ENCODE results near the gene CD4.

Gene CD4

DNA sequence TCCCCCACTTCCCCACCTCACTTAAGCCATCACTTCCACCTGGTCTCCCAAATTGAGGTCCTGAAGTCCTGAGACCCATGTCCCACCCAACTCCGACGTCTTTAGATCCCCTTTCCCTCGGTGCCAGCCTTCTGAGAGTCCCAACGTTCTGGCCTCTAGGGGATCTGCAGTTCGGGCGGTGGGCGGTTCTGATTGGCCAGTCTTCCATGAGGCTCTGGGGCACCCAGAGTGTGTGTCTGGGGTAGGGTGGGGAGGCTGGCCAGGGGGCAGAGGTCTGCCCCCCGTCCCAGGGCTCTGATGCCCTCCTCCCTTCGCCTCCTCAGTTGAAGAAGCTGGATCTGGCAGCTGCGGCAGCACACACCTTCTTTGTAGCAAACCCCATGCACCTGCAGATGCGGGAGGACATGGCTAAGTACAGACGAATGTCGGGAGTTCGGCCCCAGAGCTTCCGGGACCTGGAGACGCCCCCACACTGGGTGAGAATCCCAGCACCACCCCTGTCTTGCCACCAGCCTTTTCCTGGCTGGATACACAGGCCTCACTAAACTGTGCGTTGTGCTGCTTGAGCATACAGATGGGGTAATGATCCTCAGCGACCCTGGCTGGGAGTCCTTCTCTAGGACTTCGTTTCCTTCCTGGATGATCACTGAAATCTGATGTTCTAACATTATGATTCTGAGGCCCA is 40.4 kb downstream of the CD4 start:
- peak; percentile 32 for DNase-seq

DNA sequence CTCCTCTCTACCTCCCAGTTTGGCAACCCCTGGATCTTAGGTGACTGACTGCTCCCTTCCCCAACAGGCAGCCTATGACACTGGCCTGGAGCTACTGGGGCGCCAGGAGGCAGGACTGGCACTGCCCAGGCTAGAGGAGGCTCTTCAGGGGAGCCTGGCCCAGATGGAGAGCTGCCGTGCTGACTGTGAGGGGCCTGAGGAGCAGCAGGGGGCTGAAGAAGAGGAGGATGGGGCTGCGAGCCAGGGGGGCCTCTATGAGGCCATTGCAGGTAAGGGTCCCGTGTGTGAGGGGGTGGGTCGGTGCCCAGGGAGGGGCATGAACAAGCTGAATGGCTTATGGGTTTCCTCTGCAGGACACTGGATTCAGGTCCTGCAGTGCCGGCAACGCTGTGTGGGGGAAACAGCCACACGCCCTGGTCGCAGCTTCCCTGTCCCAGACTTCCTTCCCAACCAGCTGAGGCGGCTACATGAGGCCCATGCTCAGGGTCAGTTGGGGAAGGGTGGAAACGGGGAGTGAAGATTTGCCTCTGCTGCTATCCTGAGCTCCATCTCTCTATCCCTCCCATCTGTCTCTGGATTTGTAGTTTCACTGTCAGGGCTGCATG is 41.1 kb downstream of the CD4 start:
- DNase-seq, result no peak

DNA sequence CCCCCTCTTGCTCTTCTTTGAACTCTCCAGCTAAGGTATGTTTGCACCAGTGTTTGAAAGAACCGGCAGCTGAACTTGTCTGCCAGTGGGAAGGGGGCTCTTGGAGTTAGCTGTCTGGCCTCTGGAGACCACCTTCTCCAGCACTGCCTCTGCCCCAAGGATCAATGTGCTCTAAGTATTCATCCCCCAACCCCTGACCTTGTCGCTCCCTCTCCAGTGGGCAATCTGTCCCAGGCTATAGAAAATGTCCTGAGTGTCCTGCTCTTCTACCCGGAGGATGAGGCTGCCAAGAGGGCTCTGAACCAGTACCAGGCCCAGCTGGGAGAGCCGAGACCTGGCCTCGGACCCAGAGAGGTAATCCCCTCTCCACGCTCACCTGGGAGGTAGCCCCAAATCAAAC is 41.7 kb downstream of the CD4 start:
- DNase-seq, result no peak

DNA sequence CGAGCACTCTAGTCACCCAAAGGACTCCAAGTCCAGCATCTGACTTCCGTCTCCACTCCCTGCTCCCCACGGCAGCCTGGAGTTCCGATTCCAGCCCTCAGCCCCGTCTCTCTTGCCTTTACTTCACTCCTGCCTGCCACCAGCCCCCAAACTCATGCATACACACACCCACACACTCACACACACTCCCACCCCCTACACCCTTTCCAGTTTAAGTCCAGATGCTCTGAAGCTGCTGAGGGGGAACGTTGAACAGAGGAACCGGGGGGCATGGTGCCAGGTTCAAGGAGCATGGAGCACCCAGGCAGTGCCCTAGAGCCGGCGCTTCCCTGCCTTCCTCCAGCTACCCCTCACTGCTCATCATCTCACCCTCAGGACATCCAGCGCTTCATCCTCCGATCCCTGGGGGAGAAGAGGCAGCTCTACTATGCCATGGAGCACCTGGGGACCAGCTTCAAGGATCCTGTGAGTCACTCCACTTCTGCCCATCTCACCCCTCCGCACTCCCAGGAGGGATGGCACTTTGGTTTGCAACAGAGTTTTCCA is 42.2 kb downstream of the CD4 start:
- DNase-seq, result no peak

DNA sequence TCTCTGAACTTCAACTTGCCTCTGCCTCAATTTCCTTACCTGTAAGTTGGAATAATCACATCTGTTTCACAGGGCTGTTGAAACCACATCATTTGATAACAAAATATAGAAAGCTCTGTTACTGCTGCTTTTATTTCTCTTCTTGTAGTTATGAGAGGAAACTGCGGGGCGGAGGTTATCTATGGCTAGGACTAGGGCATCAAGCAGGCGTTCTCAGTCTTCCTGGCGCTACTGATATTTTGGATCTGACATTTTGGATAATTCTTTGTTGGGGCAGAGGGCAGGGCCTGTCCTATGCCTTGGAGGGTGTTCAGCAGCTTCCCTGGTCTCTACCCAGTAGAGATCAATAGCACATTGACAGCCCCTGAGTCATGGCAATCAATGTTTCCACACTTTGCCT is 42.8 kb downstream of the CD4 start:
- no peak for DNase-seq

DNA sequence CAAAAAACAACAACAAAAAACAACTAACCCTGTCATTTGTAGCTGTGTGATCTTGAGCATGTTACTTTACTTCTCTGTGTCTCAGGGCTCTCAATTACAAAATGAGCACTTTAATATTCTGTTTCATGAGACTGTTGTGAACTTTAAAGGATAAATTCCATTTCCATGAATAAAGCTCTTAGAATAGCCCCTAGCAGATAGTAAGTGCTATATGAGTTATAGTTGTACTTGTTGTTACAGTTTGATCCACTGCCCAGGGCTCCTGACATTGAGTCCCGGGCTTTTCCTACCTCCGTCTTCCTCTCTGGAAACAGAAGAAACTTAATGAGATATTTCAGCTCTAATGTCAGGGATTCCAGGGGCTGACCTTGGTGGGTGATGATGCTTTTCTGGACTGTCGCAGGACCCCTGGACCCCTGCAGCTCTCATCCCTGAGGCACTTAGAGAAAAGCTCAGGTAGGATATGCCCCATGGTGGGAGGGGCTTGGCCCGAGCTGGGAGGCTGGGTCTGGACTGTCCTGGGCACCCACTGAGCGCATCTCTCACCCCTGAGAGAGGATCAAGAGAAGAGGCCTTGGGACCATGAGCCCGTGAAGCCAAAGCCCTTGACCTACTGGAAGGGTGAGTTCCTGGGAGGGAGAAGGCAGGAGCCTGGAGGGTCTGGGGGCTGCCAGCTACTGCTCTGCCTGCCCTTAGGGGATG is 44.0 kb downstream of the CD4 start:
- DNase-seq, result no peak

DNA sequence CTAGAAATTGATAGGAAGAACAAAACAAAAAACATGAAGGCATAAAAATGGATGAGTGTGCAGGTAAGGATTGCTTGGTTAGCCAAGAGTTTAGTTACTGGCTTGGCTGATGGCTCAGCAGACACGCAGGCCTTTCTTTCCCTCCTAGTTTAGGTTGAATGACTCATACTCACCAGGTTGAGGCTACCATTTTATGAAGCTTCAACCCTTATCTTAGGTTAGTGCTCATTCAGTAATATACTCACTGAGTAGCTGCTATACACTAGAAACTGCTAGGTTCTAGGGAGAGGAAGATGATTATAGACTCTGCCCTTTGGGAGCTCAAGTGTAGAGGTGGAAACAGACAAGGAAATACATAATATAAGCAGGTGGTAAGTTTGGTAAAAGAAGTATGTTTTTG is 44.9 kb downstream of the CD4 start:
- DNase-seq, result no peak

DNA sequence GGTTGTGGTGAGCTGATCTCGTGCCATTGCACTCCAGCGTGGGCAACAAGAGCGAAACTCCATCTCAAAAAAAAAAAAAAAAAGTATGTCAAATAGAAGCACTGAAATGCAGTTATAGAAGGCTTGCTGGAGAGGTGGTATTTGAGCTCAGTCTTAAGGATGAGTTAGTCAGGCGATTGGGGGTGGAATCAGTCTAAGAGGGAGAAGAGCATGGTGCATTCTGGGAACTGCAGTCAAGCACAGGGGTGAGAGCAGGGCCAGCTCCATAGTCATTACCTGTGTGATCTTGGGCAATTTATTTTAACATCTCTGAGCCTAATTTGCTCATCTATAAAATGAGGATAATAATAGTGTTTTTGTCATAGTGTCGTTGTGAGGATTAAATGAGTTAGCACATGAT is 45.5 kb downstream of the CD4 start:
- no peak for DNase-seq

DNA sequence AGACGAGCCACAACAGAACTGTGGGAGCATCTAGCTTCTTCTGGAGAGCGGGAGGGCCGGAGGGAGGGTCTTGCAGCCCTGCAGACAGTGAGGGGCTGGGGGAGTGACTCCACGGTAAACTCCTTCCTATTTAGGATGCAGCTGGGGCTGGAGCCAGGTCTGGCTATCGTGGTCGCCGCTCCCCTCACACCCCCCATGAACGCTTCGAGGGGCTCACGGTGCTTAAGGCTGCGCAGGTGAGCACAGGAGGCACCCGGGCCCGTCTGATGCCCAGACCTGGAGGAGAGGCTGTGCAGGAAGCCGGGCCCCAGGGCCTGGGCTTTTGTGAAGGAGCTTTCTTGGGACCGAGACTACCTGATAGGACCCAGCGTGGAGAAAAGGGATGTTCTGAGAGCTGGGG is 47.5 kb downstream of the CD4 start:
- no peak for DNase-seq

DNA sequence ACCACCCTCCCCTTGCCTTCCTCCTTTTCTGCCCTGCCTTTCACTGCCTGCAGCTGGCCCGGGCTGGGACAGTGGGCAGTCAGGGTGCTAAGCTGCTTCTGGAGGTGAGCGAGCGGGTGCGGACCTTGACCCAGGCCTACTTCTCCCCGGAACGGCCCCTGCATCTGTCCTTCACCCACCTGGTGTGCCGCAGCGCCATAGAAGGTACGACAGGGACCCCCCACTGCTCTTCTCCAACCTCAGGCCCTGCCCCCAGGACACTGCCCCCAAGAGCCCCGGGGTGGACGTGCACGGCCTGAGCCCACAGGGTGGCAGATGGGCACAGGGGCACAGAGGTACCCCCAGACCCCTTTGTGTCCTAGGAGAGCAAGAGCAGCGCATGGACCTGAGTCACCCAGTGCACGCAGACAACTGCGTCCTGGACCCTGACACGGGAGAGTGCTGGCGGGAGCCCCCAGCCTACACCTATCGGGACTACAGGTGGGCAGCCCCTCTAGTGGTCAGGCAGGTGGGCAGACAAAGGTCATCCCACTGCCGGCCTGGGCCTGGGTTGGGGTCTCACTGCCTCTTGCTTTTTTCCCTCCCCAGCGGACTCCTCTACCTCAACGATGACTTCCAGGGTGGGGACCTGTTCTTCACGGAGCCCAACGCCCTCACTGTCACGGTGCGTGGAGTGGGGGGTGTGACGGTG is 48.2 kb downstream of the CD4 start:
- no peak for DNase-seq

DNA sequence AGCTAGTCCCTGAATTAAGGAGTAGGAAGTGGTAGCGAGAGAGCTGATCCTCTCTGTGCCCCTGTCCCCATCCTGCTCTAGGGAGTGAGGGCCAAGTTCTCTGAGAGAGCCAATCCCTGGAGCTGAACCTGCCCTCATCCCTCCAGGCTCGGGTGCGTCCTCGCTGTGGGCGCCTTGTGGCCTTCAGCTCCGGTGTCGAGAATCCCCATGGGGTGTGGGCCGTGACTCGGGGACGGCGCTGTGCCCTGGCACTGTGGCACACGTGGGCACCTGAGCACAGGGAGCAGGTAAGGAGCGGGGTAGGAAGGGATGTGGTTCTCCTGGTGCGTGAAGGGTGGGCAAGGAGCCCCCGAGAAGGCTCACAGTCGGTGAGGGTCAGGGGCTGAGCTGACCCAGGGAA is 49.5 kb downstream of the CD4 start:
- DNase-seq, result no peak

DNA sequence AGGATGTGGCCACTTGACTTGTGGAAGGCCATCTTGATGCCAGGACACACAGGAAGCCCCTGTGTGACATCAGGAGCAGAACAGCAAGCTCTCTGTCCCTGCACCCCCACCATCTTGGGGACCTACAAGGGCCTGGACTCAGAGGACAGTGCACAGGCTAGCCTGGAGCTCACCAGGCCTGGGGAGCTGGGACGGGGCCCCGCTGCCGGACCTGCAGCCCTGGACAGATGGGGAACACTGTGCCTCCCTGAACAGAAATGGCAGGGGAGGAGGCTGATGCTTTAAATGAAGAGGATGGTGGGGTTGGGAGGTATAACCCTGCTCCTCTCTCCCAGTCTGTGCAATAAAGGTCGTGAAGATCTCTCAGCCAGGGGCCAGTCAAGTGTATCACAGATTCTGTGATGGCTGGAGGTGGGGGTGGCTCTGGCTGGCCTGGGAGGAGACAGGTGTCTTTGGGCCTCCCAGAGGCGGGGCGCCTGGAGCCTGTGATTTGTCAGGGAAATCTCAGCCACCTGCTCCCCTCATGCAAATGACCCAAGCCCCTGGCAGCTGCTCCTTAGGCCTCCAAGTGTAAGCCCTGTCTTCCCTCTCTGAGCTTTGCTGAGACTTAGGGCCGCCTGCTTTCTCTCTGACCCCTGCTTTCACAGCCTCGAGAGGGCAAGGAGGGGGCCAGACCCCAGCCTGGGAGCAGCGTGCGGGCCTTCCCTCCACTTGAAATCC is 50.3 kb downstream of the CD4 start:
- no peak for DNase-seq

DNA sequence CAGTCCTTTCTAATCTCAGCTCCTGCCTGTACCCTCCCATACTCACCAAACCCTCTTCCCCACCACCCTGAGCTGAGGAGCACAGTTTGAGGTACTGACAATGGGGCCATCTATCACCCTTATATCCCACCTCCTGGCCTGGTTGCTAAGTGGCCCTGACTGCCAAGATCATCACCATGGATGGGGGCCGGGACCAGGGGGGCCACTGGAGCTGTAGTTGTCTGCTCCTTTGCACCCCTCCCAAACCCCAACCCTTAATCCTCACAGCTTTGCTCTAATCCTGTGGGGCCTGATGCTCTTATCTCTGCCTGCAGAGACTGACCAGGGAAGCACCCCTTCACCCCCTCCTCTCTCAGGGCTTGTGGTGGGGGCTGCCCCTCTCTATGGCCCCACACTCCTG is 51.0 kb downstream of the CD4 start:
- no peak for DNase-seq

DNA sequence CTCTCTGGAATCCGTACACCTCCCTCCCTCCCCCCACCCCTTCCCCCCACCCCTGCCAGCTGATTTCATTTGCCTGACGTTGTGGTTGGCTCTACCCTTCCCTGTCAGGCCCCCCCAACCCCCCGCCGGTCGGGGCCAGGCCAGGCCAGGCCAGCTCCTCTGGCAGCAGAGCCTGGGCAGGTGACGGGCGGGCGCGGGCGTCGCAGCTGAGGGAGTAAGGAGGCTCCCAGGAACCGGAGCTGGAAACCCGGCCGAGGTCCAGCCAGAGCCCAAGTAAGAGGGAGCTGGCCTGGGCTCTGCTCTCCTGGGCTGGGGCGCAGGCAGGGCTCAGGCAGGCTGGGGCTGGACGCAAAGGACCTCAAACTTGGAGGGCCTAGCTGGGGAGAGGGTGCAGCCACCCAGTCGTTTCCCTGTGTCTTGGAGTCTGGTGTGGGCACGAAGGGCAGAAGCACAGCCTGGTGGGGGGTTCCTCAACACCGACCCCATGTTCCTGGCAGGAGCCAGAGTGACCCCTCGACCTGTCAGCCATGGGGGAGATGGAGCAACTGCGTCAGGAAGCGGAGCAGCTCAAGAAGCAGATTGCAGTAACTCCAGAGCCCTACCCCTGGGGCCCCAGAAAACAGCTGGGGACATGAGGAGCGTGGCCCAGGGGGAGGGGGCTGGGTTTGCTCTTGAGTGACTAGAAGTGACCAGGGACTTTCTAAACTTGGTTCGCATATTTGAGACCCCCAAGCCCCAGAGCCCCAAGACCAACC is 51.6 kb downstream of the CD4 start, which contains the start of gene GNB3:
TSS of gene GNB3 (plus strand) at position 165 of the 755 bp plus-strand sequence. CDS start at position 528, 363 bp downstream.
- DNase-seq, result no peak

DNA sequence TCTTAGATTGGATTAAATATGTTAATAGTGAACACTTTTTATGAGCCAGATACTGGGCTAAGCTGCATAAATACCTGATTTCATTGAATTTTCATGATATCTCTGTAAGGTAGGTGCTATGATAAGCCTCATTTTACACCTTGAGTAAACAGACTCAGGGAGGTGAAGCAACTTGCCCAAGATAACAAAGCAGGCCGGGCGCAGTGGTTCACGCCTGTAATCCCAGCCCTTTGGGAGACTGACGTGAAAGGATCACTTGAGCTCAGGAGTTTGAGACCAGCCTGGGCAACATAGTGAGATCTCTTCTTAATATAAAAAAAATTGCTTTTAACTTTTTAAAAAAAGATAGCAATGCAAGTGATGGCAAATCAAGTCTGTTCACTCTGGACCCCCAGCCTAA is 52.7 kb downstream of the CD4 start:
- no peak for DNase-seq

DNA sequence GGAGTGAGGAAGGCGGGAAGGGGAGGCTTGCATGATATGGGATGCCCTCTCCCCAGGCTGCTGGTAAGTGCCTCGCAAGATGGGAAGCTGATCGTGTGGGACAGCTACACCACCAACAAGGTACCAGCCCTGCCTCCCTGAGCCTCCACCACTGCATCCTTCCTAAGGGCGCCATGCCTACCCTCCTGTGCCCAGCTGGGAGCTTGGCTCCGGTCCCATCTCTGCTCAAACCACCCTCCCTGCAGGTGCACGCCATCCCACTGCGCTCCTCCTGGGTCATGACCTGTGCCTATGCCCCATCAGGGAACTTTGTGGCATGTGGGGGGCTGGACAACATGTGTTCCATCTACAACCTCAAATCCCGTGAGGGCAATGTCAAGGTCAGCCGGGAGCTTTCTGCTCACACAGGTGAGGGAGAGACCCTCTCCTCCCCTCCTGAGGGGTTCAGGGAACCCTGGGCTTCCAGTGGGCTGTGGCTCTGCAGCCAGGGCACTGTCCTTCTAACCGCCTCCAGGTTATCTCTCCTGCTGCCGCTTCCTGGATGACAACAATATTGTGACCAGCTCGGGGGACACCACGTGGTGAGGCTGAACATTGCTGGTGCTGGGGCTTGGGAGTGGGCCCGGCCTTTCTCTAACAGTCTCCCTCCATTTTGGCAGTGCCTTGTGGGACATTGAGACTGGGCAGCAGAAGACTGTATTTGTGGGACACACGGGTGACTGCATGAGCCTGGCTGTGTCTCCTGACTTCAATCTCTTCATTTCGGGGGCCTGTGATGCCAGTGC is 54.0 kb downstream of the CD4 start:
- DNase-seq, result no peak

DNA sequence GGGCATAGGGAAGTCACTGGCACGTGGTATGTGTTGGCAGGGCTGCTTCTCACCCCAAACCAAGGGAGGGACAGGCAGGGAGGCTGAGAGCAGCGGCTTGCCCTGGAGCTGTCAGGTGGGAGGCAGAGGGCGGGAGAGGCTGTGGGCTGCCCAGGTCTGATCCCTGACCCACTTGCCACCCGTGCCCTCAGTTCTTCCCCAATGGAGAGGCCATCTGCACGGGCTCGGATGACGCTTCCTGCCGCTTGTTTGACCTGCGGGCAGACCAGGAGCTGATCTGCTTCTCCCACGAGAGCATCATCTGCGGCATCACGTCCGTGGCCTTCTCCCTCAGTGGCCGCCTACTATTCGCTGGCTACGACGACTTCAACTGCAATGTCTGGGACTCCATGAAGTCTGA is 56.1 kb downstream of the CD4 start:
- no peak for DNase-seq

DNA sequence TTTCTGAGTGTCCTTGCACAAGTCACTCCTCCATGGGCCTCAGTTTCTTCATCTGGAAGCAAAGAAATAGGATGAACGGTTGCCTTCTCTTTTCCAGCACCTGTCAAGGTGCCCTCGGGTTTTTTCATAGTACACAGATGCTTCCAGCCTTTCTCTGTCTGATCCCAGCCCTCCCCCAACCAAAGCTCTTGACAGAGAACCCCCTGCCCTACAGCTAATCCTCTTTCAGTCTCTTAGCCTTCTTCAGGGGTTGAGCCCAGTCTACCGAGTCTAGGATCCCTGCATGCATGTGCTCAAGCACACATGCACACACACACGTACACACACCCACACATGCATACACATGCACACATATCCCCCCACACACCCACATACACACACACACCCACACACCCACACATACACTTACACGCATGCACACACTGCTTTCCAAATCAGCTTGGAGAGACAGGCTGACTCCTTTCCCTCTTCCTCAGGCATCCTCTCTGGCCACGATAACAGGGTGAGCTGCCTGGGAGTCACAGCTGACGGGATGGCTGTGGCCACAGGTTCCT is 57.1 kb downstream of the CD4 start:
- no peak for DNase-seq

DNA sequence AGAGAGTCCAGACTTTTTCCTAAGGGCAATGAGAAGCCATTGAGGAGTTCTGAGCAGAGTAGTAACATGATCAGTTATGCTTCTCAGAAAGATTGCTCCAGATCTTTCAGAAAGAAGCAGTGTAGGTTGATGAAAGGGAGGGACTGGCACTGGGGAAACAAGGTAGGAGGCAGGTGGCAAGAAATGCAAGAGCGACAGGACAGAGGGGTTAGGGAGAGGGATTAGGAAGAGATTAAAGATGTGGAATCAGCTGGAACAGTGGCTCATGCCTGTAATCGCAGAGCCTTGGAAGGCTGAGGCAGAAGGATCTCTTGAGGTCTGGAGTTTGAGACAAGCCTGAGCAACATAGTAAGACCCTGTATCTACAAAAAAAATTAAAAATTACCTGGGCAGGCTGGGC is 58.3 kb downstream of the CD4 start:
- DNase-seq, result no peak

DNA sequence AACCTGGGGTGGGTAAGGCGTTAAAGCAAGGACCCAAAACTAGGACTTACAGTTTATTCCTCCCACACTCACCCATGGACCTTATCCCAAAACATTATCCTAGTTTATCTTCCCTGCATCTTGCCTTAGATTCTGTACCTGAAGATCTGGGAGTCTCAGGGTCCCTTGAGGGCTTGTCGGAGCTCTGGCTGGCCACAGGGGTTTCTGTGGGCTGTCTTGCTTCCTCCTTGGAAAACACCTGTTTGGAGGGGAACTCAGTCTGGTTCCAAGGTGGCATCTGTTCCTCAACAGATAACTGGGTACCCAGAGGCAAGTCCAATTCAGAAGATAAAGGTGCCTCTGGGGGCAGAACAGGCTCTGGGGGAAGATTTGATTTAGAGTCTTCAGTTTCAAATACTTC is 60.1 kb downstream of the CD4 start:
- DNase-seq, result no peak
